Measurements from ENCODE around the gene FER.

FER gene

DNA sequence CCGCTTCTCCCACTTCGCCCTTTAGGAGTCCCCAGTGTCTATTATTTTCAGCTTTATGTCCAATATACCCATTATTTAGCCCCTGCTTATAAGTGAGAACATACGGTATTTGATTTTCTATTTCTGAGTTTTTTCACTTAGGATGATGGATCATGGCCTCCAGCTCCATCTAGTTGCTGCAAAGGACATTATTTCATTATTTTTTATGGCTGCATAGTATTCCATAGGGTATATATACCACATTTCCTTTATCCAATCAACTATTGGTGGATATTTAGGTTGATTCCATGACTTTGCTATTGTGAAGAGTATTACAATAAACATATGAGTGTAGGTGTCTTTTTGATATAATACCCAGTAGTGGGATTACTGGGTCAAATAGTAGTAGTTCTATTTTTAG is 162.9 kb downstream of the FER start:
- Histone ChIP-seq H4K20me1 (ENCODE audit: low read depth, low read length) (no peaks in the 10 kb centered on the region), H3K27ac (ENCODE audit: low read depth, low read length) (no peak overlapping the region), H3F3A (ENCODE audit: insufficient read depth) (no peaks in the 10 kb centered on the region), H3K79me2 (ENCODE audit: insufficient read depth, low read length) (no peaks in the 10 kb centered on the region), H3K36me3 (ENCODE audit: low read length) (no peaks in the 10 kb centered on the region), H3K9me2 (replicated peaks; ENCODE audit: insufficient read depth, low read length) (no peaks in the 10 kb centered on the region), H2AFZ (ENCODE audit: low read depth, low read length, severe bottlenecking) (no peak overlapping the region), H3K4me3 (ENCODE audit: insufficient read depth, low read length, poor library complexity, severe bottlenecking) (no peak overlapping the region), H3K27me3 (ENCODE audit: low read length) (no peaks in the 10 kb centered on the region), H3K9ac (ENCODE audit: low read length) (no peak overlapping the region), H3K9me3 (ENCODE audit: insufficient read depth, low read length) (no peaks in the 10 kb centered on the region), H3K4me2 (ENCODE audit: low read depth, low read length, poor library complexity, severe bottlenecking) (no peak overlapping the region)
- no peak for TF ChIP-seq EZH2phosphoT487 (conservative IDR thresholded peaks at IDR 0.05; ENCODE audit: low read length)
- TF ChIP-seq, protein P1, sequence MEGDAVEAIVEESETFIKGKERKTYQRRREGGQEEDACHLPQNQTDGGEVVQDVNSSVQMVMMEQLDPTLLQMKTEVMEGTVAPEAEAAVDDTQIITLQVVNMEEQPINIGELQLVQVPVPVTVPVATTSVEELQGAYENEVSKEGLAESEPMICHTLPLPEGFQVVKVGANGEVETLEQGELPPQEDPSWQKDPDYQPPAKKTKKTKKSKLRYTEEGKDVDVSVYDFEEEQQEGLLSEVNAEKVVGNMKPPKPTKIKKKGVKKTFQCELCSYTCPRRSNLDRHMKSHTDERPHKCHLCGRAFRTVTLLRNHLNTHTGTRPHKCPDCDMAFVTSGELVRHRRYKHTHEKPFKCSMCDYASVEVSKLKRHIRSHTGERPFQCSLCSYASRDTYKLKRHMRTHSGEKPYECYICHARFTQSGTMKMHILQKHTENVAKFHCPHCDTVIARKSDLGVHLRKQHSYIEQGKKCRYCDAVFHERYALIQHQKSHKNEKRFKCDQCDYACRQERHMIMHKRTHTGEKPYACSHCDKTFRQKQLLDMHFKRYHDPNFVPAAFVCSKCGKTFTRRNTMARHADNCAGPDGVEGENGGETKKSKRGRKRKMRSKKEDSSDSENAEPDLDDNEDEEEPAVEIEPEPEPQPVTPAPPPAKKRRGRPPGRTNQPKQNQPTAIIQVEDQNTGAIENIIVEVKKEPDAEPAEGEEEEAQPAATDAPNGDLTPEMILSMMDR (IDR thresholded peaks at IDR 0.05; ENCODE audit: insufficient read depth, low read length, poor library complexity, severe bottlenecking) = no peak

DNA sequence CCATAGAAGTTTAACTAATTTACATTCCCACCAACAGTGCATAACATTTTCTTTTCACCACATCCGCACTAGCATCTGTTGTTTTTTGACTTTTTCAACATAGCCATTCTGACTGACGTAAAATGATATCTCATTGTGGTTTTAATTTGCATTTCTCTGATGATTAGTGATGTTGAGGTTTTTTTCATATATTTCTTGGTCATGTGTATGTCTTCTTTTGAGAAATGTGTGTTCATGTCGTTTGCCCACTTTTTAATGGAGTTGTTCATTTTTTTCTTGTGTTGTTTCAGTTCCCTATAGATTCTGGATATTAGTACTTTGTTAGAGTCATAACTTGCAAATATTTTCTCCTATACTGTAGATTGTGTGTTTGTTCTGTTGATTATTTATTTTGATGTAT is 163.4 kb downstream of the FER start:
- no peak for TF ChIP-seq EZH2phosphoT487 (conservative IDR thresholded peaks at IDR 0.05; ENCODE audit: low read length)
- TF ChIP-seq, protein P1 (IDR thresholded peaks at IDR 0.05; ENCODE audit: insufficient read depth, low read length, poor library complexity, severe bottlenecking) = no peak
- no peak overlapping the region for H3K9ac ChIP-seq (ENCODE audit: low read length)
- no peak overlapping the region for H3K4me2 ChIP-seq (ENCODE audit: low read depth, low read length, poor library complexity, severe bottlenecking)
- no peaks in the 10 kb centered on the region for H3K27me3 ChIP-seq (ENCODE audit: low read length)
- no peaks in the 10 kb centered on the region for H3K9me3 ChIP-seq (ENCODE audit: insufficient read depth, low read length)
- no peaks in the 10 kb centered on the region for H3K9me2 ChIP-seq (replicated peaks; ENCODE audit: insufficient read depth, low read length)
- no peaks in the 10 kb centered on the region for H4K20me1 ChIP-seq (ENCODE audit: low read depth, low read length)
- H3K36me3 ChIP-seq (ENCODE audit: low read length) = no peaks in the 10 kb centered on the region
- no peak overlapping the region for H3K4me3 ChIP-seq (ENCODE audit: insufficient read depth, low read length, poor library complexity, severe bottlenecking)
- H3F3A ChIP-seq (ENCODE audit: insufficient read depth) = no peaks in the 10 kb centered on the region
- no peak overlapping the region for H2AFZ ChIP-seq (ENCODE audit: low read depth, low read length, severe bottlenecking)
- no peaks in the 10 kb centered on the region for H3K79me2 ChIP-seq (ENCODE audit: insufficient read depth, low read length)
- no peak overlapping the region for H3K27ac ChIP-seq (ENCODE audit: low read depth, low read length)

DNA sequence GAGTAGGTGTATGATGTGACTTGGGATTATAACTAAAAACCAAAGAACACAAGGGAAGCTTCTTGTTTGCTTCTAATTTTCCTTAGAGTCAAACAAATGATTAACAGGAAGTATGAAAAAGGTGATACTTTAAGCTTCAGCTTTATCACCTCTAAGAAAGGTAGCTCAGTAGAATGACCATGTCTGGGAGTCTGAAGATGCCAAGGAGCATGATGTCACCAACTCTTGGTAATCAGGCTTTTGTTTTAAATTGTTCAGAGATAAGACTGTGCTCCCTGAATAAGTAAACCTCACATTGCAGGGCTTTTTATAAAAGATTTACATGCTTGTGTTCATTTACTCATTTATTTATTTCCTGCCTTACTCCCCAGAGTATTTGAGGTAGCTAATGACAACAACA is 169.9 kb downstream of the FER start:
- 0 out of 2 replicates have a peak overlapping the region, but pooled peaks have one; percentile 3 for H3K27ac ChIP-seq (ENCODE audit: low read depth, low read length)
- H4K20me1 ChIP-seq (ENCODE audit: low read depth, low read length) = no peaks in the 10 kb centered on the region
- no peak overlapping the region for H3K9ac ChIP-seq (ENCODE audit: low read length)
- TF ChIP-seq, protein P1 (IDR thresholded peaks at IDR 0.05; ENCODE audit: insufficient read depth, low read length, poor library complexity, severe bottlenecking) = no peak
- no peak for TF ChIP-seq EZH2phosphoT487 (conservative IDR thresholded peaks at IDR 0.05; ENCODE audit: low read length)
- H3F3A ChIP-seq (ENCODE audit: insufficient read depth) = no peaks in the 10 kb centered on the region
- no peaks in the 10 kb centered on the region for H3K79me2 ChIP-seq (ENCODE audit: insufficient read depth, low read length)
- no peaks in the 10 kb centered on the region for H3K36me3 ChIP-seq (ENCODE audit: low read length)
- no peaks in the 10 kb centered on the region for H3K9me2 ChIP-seq (replicated peaks; ENCODE audit: insufficient read depth, low read length)
- no peak overlapping the region for H3K4me2 ChIP-seq (ENCODE audit: low read depth, low read length, poor library complexity, severe bottlenecking)
- no peaks in the 10 kb centered on the region for H3K27me3 ChIP-seq (ENCODE audit: low read length)
- H3K4me3 ChIP-seq (ENCODE audit: insufficient read depth, low read length, poor library complexity, severe bottlenecking) = no peak overlapping the region
- H2AFZ ChIP-seq (ENCODE audit: low read depth, low read length, severe bottlenecking) = no peak overlapping the region
- H3K9me3 ChIP-seq (ENCODE audit: insufficient read depth, low read length) = no peaks in the 10 kb centered on the region

Measured in SU-DHL-6 (cell line).